K562 (cell line): ENCODE measurements around the gene MAN1A1. TPM values are rescaled to one million over a fixed set of nuclear protein-coding genes. Genes with fewer than 3 reads are reported as not detected.

Experiments used
- ATAC-seq: fragments of 200-7000 bp; cut with Tn5 transposase; 3 replicates; pipeline ENCODE4 v1.9.1; 2020; ENCODE audit warnings: moderate library complexity
- BruUV-seq: library from RNA; stranded (reverse); fragments of 400-500 nt; replicated peaks from 2 replicates; lab custom pipeline; 2021; lab: Mats Ljungman, UMichigan
- CTCF ChIA-PET: fragments of 300-600 bp; formaldehyde crosslinking; extraction: SDS; loops from one replicate; lab custom pipeline; 2021; ENCODE audit warnings: low intra/inter-chr PET ratio; lab: Yijun Ruan, JAX
- POLR2A ChIA-PET: fragments of 300-600, 350-650 bp; sonication (Branson Sonifier 250); formaldehyde crosslinking; extraction: SDS; loops from one replicate; lab custom pipeline; 2021; ENCODE audit warnings: antibody characterized with exemption, inconsistent platforms; lab: Yijun Ruan, JAX
- DNase-seq, 4 experiments: peaks; one replicate each; pipeline versions ENCODE4 v3.0.0 to v3.0.0-alpha.2; 2011 to 2018; ENCODE audit warnings: low spot score in 3 of 4, mixed read lengths in 3 of 4; ENCODE audit errors: extremely low read depth in 1 of 4
- FAIRE-seq: peaks from 2 replicates; lab custom pipeline; 2011; peaks lifted over from hg19 to GRCh38; lab: Jason Lieb, UNC
- H2AFZ ChIP-seq: 2 replicates; pipeline ENCODE4 v1.6.0; 2011; ENCODE audit warnings: low read depth, low read length, control low read depth, inconsistent platforms
- H3K27ac ChIP-seq: fragments of 200-600 bp; 3 replicates; pipeline ENCODE4 v1.8.0; 2011; ENCODE audit warnings: low read depth, mild to moderate bottlenecking, control low read depth, inconsistent platforms, low read length, moderate library complexity, mixed read lengths; ENCODE audit errors: extremely low read depth
- H3K27me3 ChIP-seq, 2 experiments: fragments of 300-600 bp in 1 of 2; 2 replicates in 1 of 2; 3 replicates in 1 of 2; pipeline versions ENCODE4 v1.6.0 to v1.8.0; 2011; ENCODE audit warnings: inconsistent platforms in 2 of 2, low read length in 2 of 2, mild to moderate bottlenecking in 1 of 2, mixed read lengths in 1 of 2, moderate library complexity in 1 of 2; ENCODE audit not compliant: control insufficient read depth in 2 of 2, insufficient read depth in 2 of 2
- H3K36me3 ChIP-seq: fragments of 300-600 bp; 3 replicates; pipeline ENCODE4 v1.8.0; 2011; ENCODE audit warnings: mild to moderate bottlenecking, low read length, inconsistent platforms; ENCODE audit not compliant: control insufficient read depth, insufficient read depth
- H3K4me1 ChIP-seq, 2 experiments: fragments of 200-600 bp in 1 of 2; replicated peaks in 1 of 2; 2 replicates in 1 of 2; 3 replicates in 1 of 2; pipeline versions ENCODE4 v1.5.1 to v1.8.0; 2011; ENCODE audit warnings: inconsistent platforms in 2 of 2, low read length in 2 of 2, mild to moderate bottlenecking in 1 of 2, mixed read lengths in 1 of 2, moderate library complexity in 1 of 2; ENCODE audit not compliant: control insufficient read depth in 2 of 2, insufficient read depth in 2 of 2
- H3K4me2 ChIP-seq: 2 replicates; pipeline ENCODE4 v1.6.1; 2011; ENCODE audit warnings: low read length, control low read depth, inconsistent platforms, mixed read lengths; ENCODE audit not compliant: insufficient read depth
- H3K4me3 ChIP-seq: fragments of 200-600 bp; sonication (generic), shearing (Covaris generic); 2 replicates; pipeline ENCODE4 v1.5.1; 2016; ENCODE audit warnings: control low read depth, inconsistent platforms
- H3K79me2 ChIP-seq: fragments of 200-600 bp; 3 replicates; pipeline ENCODE4 v1.8.0; 2011; ENCODE audit warnings: low read length, inconsistent platforms; ENCODE audit not compliant: control insufficient read depth, insufficient read depth
- H3K9ac ChIP-seq, 2 experiments: 2 replicates each; pipeline versions ENCODE4 v1.6.0 to v1.6.1; 2011; ENCODE audit warnings: low read depth in 2 of 2, low read length in 2 of 2, control low read depth in 1 of 2, inconsistent platforms in 1 of 2, mild to moderate bottlenecking in 1 of 2, mixed read lengths in 1 of 2; ENCODE audit not compliant: insufficient read depth in 1 of 2
- H3K9me1 ChIP-seq: one replicate; pipeline ENCODE4 v1.6.0; 2011; ENCODE audit warnings: inconsistent platforms, mild to moderate bottlenecking, low read length, moderate library complexity; ENCODE audit not compliant: control insufficient read depth, insufficient read depth
- H3K9me3 ChIP-seq: replicated peaks from 2 replicates; pipeline ENCODE4 v1.5.1; 2011; ENCODE audit warnings: low read depth, low read length, inconsistent platforms; ENCODE audit not compliant: control insufficient read depth, insufficient read depth
- H4K20me1 ChIP-seq: replicated peaks from 2 replicates; pipeline ENCODE4 v1.6.1; 2011; ENCODE audit warnings: low read length, inconsistent platforms, mixed read lengths; ENCODE audit not compliant: control insufficient read depth, insufficient read depth
- BHLHE40 ChIP-seq: IDR thresholded peaks from 2 replicates; pipeline ENCODE4 v1.6.1; 2011; ENCODE audit warnings: low read length, improper control_type of control experiment
- HMBOX1 ChIP-seq: sonication (generic); IDR thresholded peaks from 2 replicates; pipeline ENCODE4 v1.6.1; 2016
- JUN ChIP-seq, 2 experiments: sonication (generic) in 1 of 2; formaldehyde crosslinking in 1 of 2; IDR thresholded peaks; 2 replicates each; pipeline versions ENCODE4 v1.6.1 to v1.8.0; 2012 to 2022; ENCODE audit warnings: borderline replicate concordance in 2 of 2, mild to moderate bottlenecking in 2 of 2, improper control_type of control experiment in 1 of 2, low read depth in 1 of 2, low read length in 1 of 2, missing genetic modification reagents in 1 of 2
- ZNF134 ChIP-seq: fragments of 250-450 bp; sonication (Bioruptor Pico); conservative IDR thresholded peaks from 2 replicates; pipeline ENCODE4 v1.4.0; 2020
- ZNF3 ChIP-seq: fragments of 250-450 bp; sonication (Bioruptor Pico); IDR thresholded peaks from 2 replicates; pipeline ENCODE4 v1.5.0; 2021; ENCODE audit warnings: mild to moderate bottlenecking, moderate library complexity
- ZNF592 ChIP-seq: fragments of 450-650 bp; IDR thresholded peaks from 2 replicates; pipeline ENCODE4 v1.6.1; 2017; ENCODE audit warnings: antibody characterized with exemption, mild to moderate bottlenecking
- whole genome bisulfite sequencing: fragments of 100-300 bp; shearing (Covaris generic); methylation state at CpG from one replicate; pipeline ENCODE4 v1.1.6; 2016; ENCODE audit warnings: low coverage, mixed read lengths; ENCODE audit not compliant: insufficient coverage; ENCODE audit errors: missing lambda C conversion rate; 5-methylcytosine and 5-hydroxymethylcytosine counted together
- in situ Hi-C: fragments of 300-500 bp; cut with MboI; formaldehyde crosslinking; loops from 4 replicates; pipeline ENCODE4 v1.15.0; 2018; ENCODE audit warnings: inconsistent platforms, mixed read lengths
- intact Hi-C: fragments of 100-400 bp; cut with micrococcal nuclease; formaldehyde crosslinking; loops from 2 replicates; pipeline ENCODE4 v1.14.2; 2022
- polyA plus RNA-seq, 8 experiments: library from polyadenylated mRNA; depleted of rRNA in 4 of 8; stranded (reverse) in 5 of 8; unstranded in 3 of 8; fragments of >200 nt; fragmentation: Nextera tagmentation in 2 of 8; fragmentation: Illumina TruSeq in 1 of 8; extraction: Ambion mirVana in 2 of 8; extraction: Trizol in 1 of 8; gene quantifications; 2 replicates each; pipeline versions ENCODE4 v1.2.1 to v1.2.3, GENCODE V29; 2011 to 2014; ENCODE audit warnings: inconsistent platforms in 1 of 8, missing spikeins in 1 of 8
- total RNA-seq, 7 experiments: library from RNA; depleted of rRNA in 6 of 7; stranded (reverse); fragments of >200 nt in 6 of 7; fragmentation: Illumina TruSeq in 2 of 7; extraction: Trizol in 2 of 7; gene quantifications; 2 replicates each; pipeline versions ENCODE4 v1.2.1 to v1.2.3, GENCODE V29; 2011 to 2021; ENCODE audit warnings: low replicate concordance in 1 of 7

MAN1A1 gene
- total and polyA plus RNA-seq, 9 of the 15 experiments (the other 6 are each of a cell fraction or from before 2014, with no cell fraction given): 24.5 to 78.4 (median 59.7) TPM

- 32% methylated on average over 6 of the region's 6 CpGs for whole genome bisulfite sequencing
- no peak overlapping the region for H3K9ac ChIP-seq
- intact Hi-C loops (loop anchor here (5.0 kb wide), 1 partner anchor 605 kb away; no protein-coding TSS in a partner anchor), in situ Hi-C loops (no loop called here)
- ChIA-PET CTCF (no interaction called here), POLR2A (interaction anchor here (0.6 to 1.5 kb wide), 2 partner anchors 108 to 434 kb away, joined by 3 to 4 read pairs; no protein-coding TSS in a partner anchor)
- no peak overlapping the region for H3K4me3 ChIP-seq
- H2AFZ ChIP-seq: peak overlapping the region; percentile 63
- no peaks in the 10 kb centered on the region for H4K20me1 ChIP-seq
- H3K79me2 ChIP-seq: no peaks in the 10 kb centered on the region
- BruUV-seq: no TSS peak
- no peaks in the 10 kb centered on the region for H3K36me3 ChIP-seq
- FAIRE-seq (no peak), ATAC-seq (no peak), DNase-seq (no peak)
- H3K9me3 ChIP-seq: no peaks in the 10 kb centered on the region
- H3K27ac ChIP-seq: no peak overlapping the region
- H3K4me2 ChIP-seq: no peak overlapping the region
- peaks cover 7 to 31% of the 10 kb centered on the region in 2 experiments for H3K4me1 ChIP-seq
- TF ChIP-seq ZNF3 (CRISPR knock-in tag) (no peak), ZNF134 (CRISPR knock-in tag) (no peak), BHLHE40 (peak; percentile 76), HMBOX1 (0 out of 2 replicates have a peak, but pooled peaks have one; percentile 27), ZNF592 (0 out of 2 replicates have a peak, but pooled peaks have one; percentile 47), JUN (IDR thresholded peaks at IDR 0.05; ENCODE audit: borderline replicate concordance, low read depth, low read length) (peak; percentile 11; the same call in 1 of the 2 replicates), JUN (CRISPR knock-in tag; IDR thresholded peaks at IDR 0.05; ENCODE audit: borderline replicate concordance) (no peak)
- H3K27me3 ChIP-seq: no peaks in the 10 kb centered on the region
- no peaks in the 10 kb centered on the region for H3K9me1 ChIP-seq
Observed at GRCh38 chr6:119132261-119132981, 217.1 kb downstream of the MAN1A1 start.
